ENCODE results near the gene CFAP100.

GRCh38 chr3:126454437-126455198 lies 59.9 kb downstream of the CFAP100 start:
- no peak for TF ChIP-seq CTCF (IDR thresholded peaks at IDR 0.05)
- no peak for TF ChIP-seq POLR2A (IDR thresholded peaks at IDR 0.05)
